Spinal cord (tissue), 10 donors: ENCODE data around the gene ZNF608. TPM values are rescaled to one million over a fixed set of nuclear protein-coding genes. Genes with fewer than 3 reads are reported as not detected.

ENCODE experiments used
- DNase-seq, 6 donors: peaks; one replicate each; pipeline versions ENCODE4 v3.0.0 to v3.0.0-alpha.2; 2013 to 2015; ENCODE audit warnings: low spot score in 6 of 6, low read depth in 4 of 6
- H3K27ac ChIP-seq: one replicate; pipeline ENCODE4 v1.5.1; 2013; ENCODE audit warnings: low read depth, low read length, control low read depth
- H3K27me3 ChIP-seq: one replicate; pipeline ENCODE4 v1.6.1; 2013; ENCODE audit warnings: low read length; ENCODE audit not compliant: control insufficient read depth, insufficient read depth
- H3K36me3 ChIP-seq: one replicate; pipeline ENCODE4 v1.6.1; 2013; ENCODE audit warnings: low read length; ENCODE audit not compliant: control insufficient read depth, insufficient read depth
- H3K4me1 ChIP-seq: one replicate; pipeline ENCODE4 v1.6.1; 2013; ENCODE audit warnings: low read length; ENCODE audit not compliant: control insufficient read depth, insufficient read depth
- H3K4me3 ChIP-seq: one replicate; pipeline ENCODE4 v1.5.1; 2013; ENCODE audit warnings: low read depth, low read length, control low read depth
- H3K9me3 ChIP-seq: one replicate; pipeline ENCODE4 v1.6.1; 2013; ENCODE audit warnings: low read length; ENCODE audit not compliant: control insufficient read depth, insufficient read depth
- WGBS: methylation state at CpG from one replicate; pipeline ENCODE4 v1.1.5; 2013; ENCODE audit warnings: missing lambda C conversion rate; ENCODE audit not compliant: insufficient coverage; 5-methylcytosine and 5-hydroxymethylcytosine counted together
- polyA plus RNA-seq, 2 donors: library from polyadenylated mRNA; unstranded; fragments of 120-200 nt; gene quantifications; one replicate each; pipeline ENCODE4 v1.2.1, GENCODE V29; 2013; ENCODE audit not compliant: insufficient read length in 2 of 2
- total RNA-seq, 2 donors: library from RNA; depleted of rRNA in 1 of 2; stranded (reverse); fragments of 120-200 nt in 1 of 2; fragments of >200 nt in 1 of 2; gene quantifications; one replicate each; pipeline versions ENCODE4 v1.2.3 to v1.2.4, GENCODE V29; 2013 to 2014
- donor health status: healthy.

ZNF608 gene
- total and polyA plus RNA-seq, 4 donors, result 45.5 to 81.7 (median 64.8) TPM

DNA sequence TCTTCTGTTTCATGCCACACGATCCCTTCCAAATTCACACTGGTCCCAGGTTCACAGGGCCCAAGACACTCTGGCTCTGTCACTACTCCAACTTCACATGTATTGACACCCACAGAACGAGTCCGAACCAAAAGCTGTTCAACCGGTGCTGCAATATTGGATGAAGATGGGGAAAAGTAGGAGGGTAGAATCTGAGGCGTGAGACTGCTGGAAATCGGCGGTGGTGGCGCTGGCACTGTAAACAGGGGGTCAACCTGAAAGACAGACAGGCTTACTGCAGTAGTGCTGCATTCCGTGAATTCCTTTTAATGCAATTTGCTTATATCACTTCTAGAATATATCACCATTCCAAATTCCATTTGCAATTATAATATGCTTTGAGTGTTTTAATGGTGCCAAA is 45.4 kb downstream of the ZNF608 start:
- Histone ChIP-seq H3K27me3 (no peaks in the 10 kb centered on the region), H3K36me3 (no peaks in the 10 kb centered on the region), H3K27ac (no peak overlapping the region), H3K4me1 (peaks cover 14% of the 10 kb centered on the region), H3K9me3 (no peaks in the 10 kb centered on the region), H3K4me3 (no peak overlapping the region)
- no peak for DNase-seq
- 43% methylated on average over 4 of the region's 9 CpGs for WGBS

DNA sequence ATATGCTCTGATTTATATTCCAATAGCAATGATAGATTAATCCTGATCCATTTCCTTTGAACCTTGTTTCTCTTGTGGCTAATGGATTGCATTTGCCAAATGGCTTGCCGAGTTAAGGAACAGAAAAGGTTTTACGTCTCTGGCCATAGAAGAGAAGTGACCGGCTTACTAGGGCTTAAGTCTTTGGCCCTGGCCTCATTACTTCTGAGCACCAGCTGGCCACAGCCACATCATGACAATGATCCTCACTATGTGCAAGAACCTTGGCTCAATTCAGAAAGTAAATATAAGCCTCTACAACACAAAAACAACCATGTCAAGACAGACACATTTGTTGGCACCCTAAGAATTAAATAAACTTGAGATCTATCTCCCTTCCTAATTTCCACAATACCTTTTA is 46.1 kb downstream of the ZNF608 start:
- WGBS, result 78% methylated on average over 3 of the region's 3 CpGs
- Histone ChIP-seq H3K9me3 (no peaks in the 10 kb centered on the region), H3K27me3 (no peaks in the 10 kb centered on the region), H3K4me1 (peaks cover 10% of the 10 kb centered on the region), H3K36me3 (no peaks in the 10 kb centered on the region), H3K27ac (no peak overlapping the region), H3K4me3 (no peak overlapping the region)
- DNase-seq, result no peak

DNA sequence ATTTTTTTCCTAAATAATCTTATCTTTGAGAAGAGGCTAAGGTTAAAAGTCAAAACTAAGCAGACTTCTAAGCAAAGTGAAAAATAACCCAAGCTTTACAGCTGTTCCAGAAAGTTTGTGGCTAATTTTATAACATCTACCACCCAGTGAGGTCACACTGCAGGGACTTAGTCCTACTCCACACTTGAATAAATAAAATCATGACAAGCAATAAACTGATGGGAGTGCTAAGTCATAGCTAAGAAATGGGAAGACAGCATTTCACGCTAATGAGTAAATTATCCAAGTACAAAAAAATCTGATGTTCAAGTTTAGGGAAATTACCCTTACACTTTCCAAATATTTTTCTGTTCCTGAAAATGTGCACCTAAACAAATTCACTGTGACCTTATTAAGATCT is 47.7 kb downstream of the ZNF608 start:
- H3K36me3 ChIP-seq, result no peaks in the 10 kb centered on the region
- no peak overlapping the region for H3K4me3 ChIP-seq
- no peaks in the 10 kb centered on the region for H3K27me3 ChIP-seq
- DNase-seq, result no peak
- peaks cover 7% of the 10 kb centered on the region for H3K4me1 ChIP-seq
- WGBS, result no CpG with 5 or more reads among the region's 1 CpG
- H3K27ac ChIP-seq, result peak overlapping the region; percentile 26
- no peaks in the 10 kb centered on the region for H3K9me3 ChIP-seq

DNA sequence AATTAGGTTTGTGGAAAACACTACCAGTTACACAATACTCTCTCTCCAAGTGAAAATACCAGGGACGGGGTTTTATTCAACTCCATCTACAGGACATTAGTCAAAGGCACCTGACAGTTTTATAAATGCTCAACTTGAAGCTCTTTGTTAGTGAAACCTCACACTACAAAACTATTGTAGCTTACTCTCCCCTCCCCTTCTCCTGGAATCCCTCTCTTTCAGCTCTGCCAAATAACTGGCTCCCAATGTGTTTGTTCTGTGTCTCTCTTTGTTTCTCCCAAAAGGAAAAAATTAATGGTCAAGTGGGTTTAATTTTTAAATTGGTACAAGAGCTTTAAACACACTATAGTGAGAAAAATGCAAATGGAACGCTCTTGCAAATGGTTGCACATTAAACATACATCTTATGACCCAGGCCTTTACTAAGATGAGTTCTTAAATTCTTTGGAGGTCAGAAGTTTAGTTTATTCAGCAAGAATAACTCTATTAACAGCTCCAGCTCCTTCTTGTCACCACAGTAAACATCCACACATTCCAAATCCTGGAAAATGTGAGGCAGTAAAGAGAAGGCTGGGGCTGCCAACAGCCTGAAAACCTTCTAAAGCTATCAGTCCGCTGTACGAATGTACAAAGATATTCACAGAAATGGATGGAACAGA is 48.4 kb downstream of the ZNF608 start:
- H3K36me3 ChIP-seq, result no peaks in the 10 kb centered on the region
- H3K27me3 ChIP-seq, result no peaks in the 10 kb centered on the region
- no peak overlapping the region for H3K4me3 ChIP-seq
- peaks cover 4% of the 10 kb centered on the region for H3K4me1 ChIP-seq
- WGBS, result 17% methylated on average over 1 of the region's 4 CpGs
- H3K27ac ChIP-seq, result peak overlapping the region; percentile 26
- H3K9me3 ChIP-seq, result no peaks in the 10 kb centered on the region
- peak in 2 of 6 donors; percentile 73 to 77 for DNase-seq

DNA sequence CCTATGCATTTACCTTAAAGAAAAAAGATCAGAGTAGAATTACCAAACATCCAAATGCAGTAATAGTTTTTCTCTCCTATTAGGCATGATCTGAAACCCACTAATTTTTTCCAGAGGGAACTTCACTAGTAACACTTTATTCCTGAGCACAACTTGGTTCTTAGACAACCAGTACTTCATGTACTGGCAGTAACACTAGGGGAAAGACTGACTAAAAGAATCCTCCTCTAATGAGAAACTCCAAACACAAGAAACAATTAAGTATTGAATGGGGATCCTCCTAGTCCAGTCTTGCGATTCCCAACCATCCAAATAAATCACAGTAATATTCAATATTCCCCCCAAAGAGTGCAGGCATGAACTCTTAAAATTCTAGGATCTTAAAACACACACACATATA is 48.9 kb downstream of the ZNF608 start:
- no peaks in the 10 kb centered on the region for H3K36me3 ChIP-seq
- no peaks in the 10 kb centered on the region for H3K9me3 ChIP-seq
- peaks cover 4% of the 10 kb centered on the region for H3K4me1 ChIP-seq
- peak overlapping the region; percentile 26 for H3K27ac ChIP-seq
- 50% methylated on average over 1 of the region's 1 CpG for WGBS
- DNase-seq, result no peak
- no peaks in the 10 kb centered on the region for H3K27me3 ChIP-seq
- H3K4me3 ChIP-seq, result no peak overlapping the region

DNA sequence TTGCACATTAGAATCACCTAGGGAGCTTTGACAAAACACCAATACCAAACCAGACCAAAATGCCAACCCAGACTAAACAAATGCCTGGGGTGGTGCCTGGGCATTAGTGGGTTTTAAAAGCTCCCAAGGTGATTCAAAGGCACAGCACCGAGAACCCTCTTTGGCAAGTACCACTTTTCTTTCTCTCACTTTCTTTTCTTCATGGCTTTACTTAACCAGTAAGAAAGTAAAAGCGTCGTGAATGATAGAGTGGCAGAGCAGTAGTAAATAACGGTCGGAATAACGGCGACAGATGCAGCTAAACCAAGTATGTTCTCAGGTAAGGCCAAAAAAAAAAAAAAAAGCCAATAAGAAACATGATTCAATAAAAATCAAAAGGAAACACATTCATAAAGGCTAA is 49.5 kb downstream of the ZNF608 start:
- peak overlapping the region; percentile 26 for H3K27ac ChIP-seq

More for the DNA sequence above, 49.5 kb downstream of the ZNF608 start:
- Histone ChIP-seq H3K9me3 (no peaks in the 10 kb centered on the region), H3K4me3 (no peak overlapping the region), H3K27me3 (no peaks in the 10 kb centered on the region), H3K4me1 (peaks cover 4% of the 10 kb centered on the region), H3K36me3 (no peaks in the 10 kb centered on the region)
- no peak for DNase-seq
- WGBS, result no CpG with 5 or more reads among the region's 7 CpGs
